Vagina (tissue), 2 donors: ENCODE results near the gene OXCT1.
"Not testable (repeated sequence)": the region's sequence is repeated elsewhere in the genome, so short reads cannot be mapped to it uniquely, and the experiment has no call there.

Experiments
- POLR2A ChIP-seq, 2 donors: fragments of 450-650 bp; IDR thresholded peaks; one replicate each; pipeline ENCODE4 v1.6.1; 2017; ENCODE audit warnings: antibody characterized with exemption in 2 of 2, mild to moderate bottlenecking in 2 of 2, moderate library complexity in 2 of 2
- POLR2AphosphoS5 ChIP-seq, 2 donors: sonication (generic); formaldehyde crosslinking; IDR thresholded peaks; one replicate each; pipeline ENCODE4 v1.9.0; 2017; ENCODE audit warnings: antibody characterized with exemption in 2 of 2, mild to moderate bottlenecking in 2 of 2, low read depth in 1 of 2; ENCODE audit not compliant: insufficient read depth in 1 of 2
- TF ChIP-seq, protein P1 (sequence below), 3 experiments: fragments of 450-650 bp in 2 of 3; fragments of 200-600 bp in 1 of 3; sonication (generic) in 1 of 3; IDR thresholded peaks; one replicate each; pipeline ENCODE4 v1.5.1; 2017 to 2019; ENCODE audit warnings: antibody characterized with exemption in 3 of 3, mild to moderate bottlenecking in 2 of 3, moderate library complexity in 2 of 3

GRCh38 chr5:41742608-41743007 is 127.6 kb downstream of the OXCT1 start:
- TF ChIP-seq, protein P1, sequence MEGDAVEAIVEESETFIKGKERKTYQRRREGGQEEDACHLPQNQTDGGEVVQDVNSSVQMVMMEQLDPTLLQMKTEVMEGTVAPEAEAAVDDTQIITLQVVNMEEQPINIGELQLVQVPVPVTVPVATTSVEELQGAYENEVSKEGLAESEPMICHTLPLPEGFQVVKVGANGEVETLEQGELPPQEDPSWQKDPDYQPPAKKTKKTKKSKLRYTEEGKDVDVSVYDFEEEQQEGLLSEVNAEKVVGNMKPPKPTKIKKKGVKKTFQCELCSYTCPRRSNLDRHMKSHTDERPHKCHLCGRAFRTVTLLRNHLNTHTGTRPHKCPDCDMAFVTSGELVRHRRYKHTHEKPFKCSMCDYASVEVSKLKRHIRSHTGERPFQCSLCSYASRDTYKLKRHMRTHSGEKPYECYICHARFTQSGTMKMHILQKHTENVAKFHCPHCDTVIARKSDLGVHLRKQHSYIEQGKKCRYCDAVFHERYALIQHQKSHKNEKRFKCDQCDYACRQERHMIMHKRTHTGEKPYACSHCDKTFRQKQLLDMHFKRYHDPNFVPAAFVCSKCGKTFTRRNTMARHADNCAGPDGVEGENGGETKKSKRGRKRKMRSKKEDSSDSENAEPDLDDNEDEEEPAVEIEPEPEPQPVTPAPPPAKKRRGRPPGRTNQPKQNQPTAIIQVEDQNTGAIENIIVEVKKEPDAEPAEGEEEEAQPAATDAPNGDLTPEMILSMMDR (IDR thresholded peaks at IDR 0.05), result not testable (repeated sequence)
- not testable (repeated sequence) for TF ChIP-seq POLR2AphosphoS5 (IDR thresholded peaks at IDR 0.05; ENCODE audit: insufficient read depth in 1 of 2, low read depth in 1 of 2); POLR2A (IDR thresholded peaks at IDR 0.05)
